ENCODE measurements around the gene SH3PXD2A. TPM values are rescaled to one million over a fixed set of nuclear protein-coding genes. Genes with fewer than 3 reads are reported as not detected.
"Not testable (repeated sequence)": the region's sequence is repeated elsewhere in the genome, so short reads cannot be mapped to it uniquely, and the experiment has no call there.

SH3PXD2A gene
- total and polyA plus RNA-seq, 5 experiments from 2014 or later, result 0.09 to 22.4 (median 0.50) TPM

GRCh38 chr10:103762916-103763315, 92.5 kb downstream of the SH3PXD2A start:
- ATAC-seq (no peak), DNase-seq (no peak)
- POLR2A ChIA-PET, result interaction anchor here (0.7 to 2.6 kb wide), 2 partner anchors 10 to 105 kb away, joined by 4 to 12 read pairs; no protein-coding TSS in a partner anchor
- Mint-ChIP-seq H3K27me3 (no peaks in the 10 kb centered on the region), H3K4me1 (peaks cover 41 to 72% (median 68%) of the 10 kb centered on the region in 4 donors), H3K9me3 (no peaks in the 10 kb centered on the region), H3K27ac (peak overlapping the region in 5 of 10 donors; percentile 20 to 80 (median 46)), H3K36me3 (no peaks in the 10 kb centered on the region), H3K4me3 (peak overlapping the region in 1 of 10 donors; percentile 7)

GRCh38 chr10:103762162-103762561, 93.2 kb downstream of the SH3PXD2A start:
- Mint-ChIP-seq H3K36me3 (no peaks in the 10 kb centered on the region), H3K9me3 (no peaks in the 10 kb centered on the region), H3K27me3 (no peaks in the 10 kb centered on the region), H3K27ac (peak overlapping the region in 1 of 10 donors; percentile 63), H3K4me1 (peaks cover 44 to 72% (median 71%) of the 10 kb centered on the region in 4 donors), H3K4me3 (no peak overlapping the region)
- ATAC-seq (no peak), DNase-seq (no peak)
- POLR2A ChIA-PET, result interaction anchor here (0.7 to 1.0 kb wide), 2 partner anchors 8 to 10 kb away, joined by 3 to 8 read pairs; no protein-coding TSS in a partner anchor

- peak overlapping the region in 3 of 10 donors; percentile 25 to 63 (median 31) for H3K27ac Mint-ChIP-seq
- POLR2A ChIA-PET, result interaction anchor here (1.0 to 1.1 kb wide), 2 partner anchors 10 to 11 kb away, joined by 3 read pairs; no protein-coding TSS in a partner anchor
Observed at GRCh38 chr10:103761075-103761920, 94.1 kb downstream of the SH3PXD2A start.

GRCh38 chr10:103760233-103760632, 95.1 kb downstream of the SH3PXD2A start:
- H3K27ac Mint-ChIP-seq, H3K36me3 Mint-ChIP-seq, DNase-seq, H3K4me3 Mint-ChIP-seq, H3K9me3 Mint-ChIP-seq, H3K27me3 Mint-ChIP-seq, ATAC-seq: not testable (repeated sequence)
- POLR2A ChIA-PET, result interaction anchor here (1.1 kb wide), 1 partner anchor 11 kb away, joined by 3 read pairs; no protein-coding TSS in a partner anchor
- peaks cover 34 to 61% (median 54%) of the 10 kb centered on the region in 4 donors for H3K4me1 Mint-ChIP-seq

More at GRCh38 chr10:103761075-103761920, 94.1 kb downstream of the SH3PXD2A start:
- DNase-seq (no peak), ATAC-seq (no peak)
- H3K36me3 Mint-ChIP-seq, result no peaks in the 10 kb centered on the region
- H3K9me3 Mint-ChIP-seq, result no peaks in the 10 kb centered on the region
- H3K4me1 Mint-ChIP-seq, result peaks cover 44 to 71% (median 64%) of the 10 kb centered on the region in 4 donors
- no peaks in the 10 kb centered on the region for H3K27me3 Mint-ChIP-seq
- H3K4me3 Mint-ChIP-seq, result peak overlapping the region in 1 of 10 donors; percentile 41

- POLR2A ChIA-PET, result interaction anchor here (1.1 kb wide), 1 partner anchor 13 kb away, joined by 3 read pairs; no protein-coding TSS in a partner anchor
- Mint-ChIP-seq H3K27me3 (no peaks in the 10 kb centered on the region), H3K9me3 (no peaks in the 10 kb centered on the region), H3K36me3 (no peaks in the 10 kb centered on the region), H3K27ac (peak overlapping the region in 5 of 10 donors; percentile 18 to 73 (median 60)), H3K4me3 (peak overlapping the region in 4 of 10 donors; percentile 6 to 81 (median 46)), H3K4me1 (peaks cover 31 to 51% (median 44%) of the 10 kb centered on the region in 4 donors)
- peak; percentile 39 to 71 for ATAC-seq
- DNase-seq, result peak in 4 of 10 donors; percentile 27 to 49 (median 39)
Observed at GRCh38 chr10:103759100-103759781, 96.1 kb downstream of the SH3PXD2A start.

GRCh38 chr10:103758294-103758681, 97.1 kb downstream of the SH3PXD2A start:
- Mint-ChIP-seq H3K27me3 (no peaks in the 10 kb centered on the region), H3K4me1 (peaks cover 23 to 41% (median 34%) of the 10 kb centered on the region in 4 donors), H3K9me3 (no peaks in the 10 kb centered on the region), H3K36me3 (no peaks in the 10 kb centered on the region), H3K27ac (peak overlapping the region in 5 of 10 donors; percentile 3 to 91 (median 18)), H3K4me3 (peak overlapping the region in 4 of 10 donors; percentile 2 to 76 (median 30))
- POLR2A ChIA-PET, result interaction anchor here (1.1 to 1.5 kb wide), 2 partner anchors 14 to 363 kb away, joined by 3 to 4 read pairs; no protein-coding TSS in a partner anchor
- ATAC-seq (no peak), DNase-seq (peak in 1 of 10 donors; percentile 23)

- POLR2A ChIA-PET, result interaction anchor here (1.5 kb wide), 1 partner anchor 363 kb away, joined by 4 read pairs; no protein-coding TSS in a partner anchor
- peak in 5 of 10 donors; percentile 11 to 50 (median 33) for DNase-seq
- peak overlapping the region in 4 of 10 donors; percentile 3 to 91 (median 48) for H3K27ac Mint-ChIP-seq
- H3K4me1 Mint-ChIP-seq, result peaks cover 21 to 35% (median 28%) of the 10 kb centered on the region in 4 donors
- peak overlapping the region in 6 of 10 donors; percentile 2 to 76 (median 32) for H3K4me3 Mint-ChIP-seq
- H3K36me3 Mint-ChIP-seq, result no peaks in the 10 kb centered on the region
- H3K27me3 Mint-ChIP-seq, result no peaks in the 10 kb centered on the region
- H3K9me3 Mint-ChIP-seq, result peaks cover 0 to under 1% (median 0%) of the 10 kb centered on the region in 9 donors
- ATAC-seq, result peak; percentile 59 to 79
Observed at GRCh38 chr10:103757531-103758293, 97.7 kb downstream of the SH3PXD2A start.

- H3K4me3 Mint-ChIP-seq, result no peak overlapping the region
- H3K9me3 Mint-ChIP-seq, result peaks cover 0 to 7% (median 0%) of the 10 kb centered on the region in 9 donors
- peak overlapping the region in 2 of 10 donors; percentile 18 to 58 for H3K27ac Mint-ChIP-seq
- no peaks in the 10 kb centered on the region for H3K27me3 Mint-ChIP-seq
- no peaks in the 10 kb centered on the region for H3K36me3 Mint-ChIP-seq
- peak in 1 of 10 donors; percentile 50 for DNase-seq
- POLR2A ChIA-PET, result interaction anchor here (1.5 kb wide), 1 partner anchor 8 kb away, joined by 4 read pairs; no protein-coding TSS in a partner anchor
- peaks cover 19 to 32% (median 26%) of the 10 kb centered on the region in 4 donors for H3K4me1 Mint-ChIP-seq
- ATAC-seq, result no peak
Observed at GRCh38 chr10:103756277-103756869, 99.0 kb downstream of the SH3PXD2A start.

- H3K36me3 Mint-ChIP-seq, result no peaks in the 10 kb centered on the region
- H3K4me1 Mint-ChIP-seq, result peaks cover 7 to 17% (median 11%) of the 10 kb centered on the region in 4 donors
- H3K4me3 Mint-ChIP-seq, result no peak overlapping the region
- H3K9me3 Mint-ChIP-seq, result peaks cover 0 to 7% (median 0%) of the 10 kb centered on the region in 9 donors
- peak in 6 of 10 donors; percentile 12 to 34 (median 24) for DNase-seq
- H3K27me3 Mint-ChIP-seq, result peaks cover 0 to 2% (median 0%) of the 10 kb centered on the region in 5 donors
- no peak overlapping the region for H3K27ac Mint-ChIP-seq
- no peak for ATAC-seq
- POLR2A ChIA-PET, result interaction anchor here (0.7 to 1.4 kb wide), 2 partner anchors 11 to 19 kb away, joined by 3 to 4 read pairs; no protein-coding TSS in a partner anchor
Observed at GRCh38 chr10:103752680-103753248, 102.6 kb downstream of the SH3PXD2A start.

GRCh38 chr10:103751667-103752290, 103.6 kb downstream of the SH3PXD2A start:
- Mint-ChIP-seq H3K36me3 (no peaks in the 10 kb centered on the region), H3K27me3 (peaks cover 0 to 2% (median 0%) of the 10 kb centered on the region in 5 donors), H3K4me3 (no peak overlapping the region), H3K4me1 (peaks cover 2 to 12% (median 5%) of the 10 kb centered on the region in 4 donors), H3K9me3 (peaks cover 0 to 7% (median 0%) of the 10 kb centered on the region in 9 donors), H3K27ac (no peak overlapping the region)
- POLR2A ChIA-PET, result no interaction called here
- DNase-seq, result peak in 1 of 10 donors; percentile 50
- ATAC-seq, result no peak

Measured in naive thymus-derived CD8-positive, alpha-beta T cell (primary cell).